ENCODE data around the gene MPP1. TPM values are rescaled to one million over a fixed set of nuclear protein-coding genes. Genes with fewer than 3 reads are reported as not detected.
A peak's percentile ranks its signal among the peaks of the same experiment; 100 is the strongest.

The MPP1 gene
- total and polyA plus RNA-seq, 2 donors (not counting 3 experiments of a cell fraction or from before 2014, with no cell fraction given) = 22.1 to 32.3 TPM

DNA sequence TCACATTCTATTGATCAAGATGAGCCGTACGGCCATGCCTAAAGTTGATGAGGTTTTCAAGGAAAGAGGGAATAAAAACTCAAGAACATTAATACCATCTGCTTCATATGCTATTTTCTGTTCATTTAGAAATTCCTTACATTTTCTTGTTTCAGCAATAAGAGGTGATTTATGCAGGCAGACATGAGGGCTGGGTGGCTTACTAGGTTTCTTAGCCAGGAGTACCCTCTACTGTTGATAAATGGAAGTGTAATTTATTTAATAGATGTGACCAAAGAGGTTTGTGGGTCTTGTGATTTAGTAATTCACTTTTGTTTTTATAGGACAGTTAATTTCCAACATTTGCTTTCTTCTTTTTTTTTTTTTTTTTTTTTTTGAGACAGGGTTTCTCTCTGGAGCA, 35.6 kb upstream of the MPP1 start:
- ChIA-PET POLR2A (no interaction called here), CTCF (interaction anchor here (0.7 to 1.6 kb wide), 7 partner anchors 22 to 92 kb away, joined by 3 to 17 read pairs (median 4); partner anchors contain the start of genes GAB3 and MPP1)
- no peaks in the 10 kb centered on the region for H3K9me1 ChIP-seq (replicated peaks; ENCODE audit: control insufficient read depth, extremely low read depth, insufficient read depth, low read length)
- no peaks in the 10 kb centered on the region for H4K20me1 ChIP-seq (replicated peaks; ENCODE audit: control insufficient read depth, extremely low read depth, insufficient read depth, low read length)
- no peak overlapping the region for H2AFZ ChIP-seq (ENCODE audit: low read depth, low read length)
- intact Hi-C loops (cut with micrococcal nuclease) = loop anchor here (1.0 to 2.0 kb wide), 3 partner anchors 36 to 91 kb away; partner anchors contain the start of genes DKC1 and MPP1
- H3K4me1 ChIP-seq (ENCODE audit: control insufficient read depth, extremely low read depth, insufficient read depth, low read length) = no peaks in the 10 kb centered on the region
- no peaks in the 10 kb centered on the region for H3K9me3 ChIP-seq (replicated peaks; ENCODE audit: control insufficient read depth, insufficient read depth, low read length)
- no peaks in the 10 kb centered on the region for H3K79me2 ChIP-seq (ENCODE audit: control insufficient read depth, insufficient read depth, low read length)
- H3K4me2 ChIP-seq (ENCODE audit: insufficient read depth, low read length) = no peak overlapping the region
- BruUV-seq (replicated peaks) = no TSS peak
- no peak overlapping the region for H3K4me3 ChIP-seq (replicated peaks in 1 of 3; ENCODE audit: insufficient read depth in 1 of 3, low read depth in 1 of 3, low read length in 3 of 3)
- TF ChIP-seq MYC (IDR thresholded peaks at IDR 0.05; ENCODE audit: low read depth, low read length) = no peak
- TF ChIP-seq JUN (IDR thresholded peaks at IDR 0.05; ENCODE audit: borderline replicate concordance, insufficient read depth, insufficient read length, low read depth) = no peak
- TF ChIP-seq EZH2 (IDR thresholded peaks at IDR 0.05; ENCODE audit: borderline replicate concordance, low read depth, low read length, severe bottlenecking) = no peak
- TF ChIP-seq, protein P1, sequence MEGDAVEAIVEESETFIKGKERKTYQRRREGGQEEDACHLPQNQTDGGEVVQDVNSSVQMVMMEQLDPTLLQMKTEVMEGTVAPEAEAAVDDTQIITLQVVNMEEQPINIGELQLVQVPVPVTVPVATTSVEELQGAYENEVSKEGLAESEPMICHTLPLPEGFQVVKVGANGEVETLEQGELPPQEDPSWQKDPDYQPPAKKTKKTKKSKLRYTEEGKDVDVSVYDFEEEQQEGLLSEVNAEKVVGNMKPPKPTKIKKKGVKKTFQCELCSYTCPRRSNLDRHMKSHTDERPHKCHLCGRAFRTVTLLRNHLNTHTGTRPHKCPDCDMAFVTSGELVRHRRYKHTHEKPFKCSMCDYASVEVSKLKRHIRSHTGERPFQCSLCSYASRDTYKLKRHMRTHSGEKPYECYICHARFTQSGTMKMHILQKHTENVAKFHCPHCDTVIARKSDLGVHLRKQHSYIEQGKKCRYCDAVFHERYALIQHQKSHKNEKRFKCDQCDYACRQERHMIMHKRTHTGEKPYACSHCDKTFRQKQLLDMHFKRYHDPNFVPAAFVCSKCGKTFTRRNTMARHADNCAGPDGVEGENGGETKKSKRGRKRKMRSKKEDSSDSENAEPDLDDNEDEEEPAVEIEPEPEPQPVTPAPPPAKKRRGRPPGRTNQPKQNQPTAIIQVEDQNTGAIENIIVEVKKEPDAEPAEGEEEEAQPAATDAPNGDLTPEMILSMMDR (IDR thresholded peaks at IDR 0.05; ENCODE audit: extremely low read depth in 1 of 2, insufficient read depth in 1 of 2, low read depth in 1 of 2, low read length in 2 of 2) = peak; percentile 14 to 31
- DNase-seq (ENCODE audit: low read depth, low spot score) (peak; percentile 64), FAIRE-seq (peak; percentile 46)
- no peaks in the 10 kb centered on the region for H3K27me3 ChIP-seq (ENCODE audit: control insufficient read depth in 2 of 2, insufficient read depth in 2 of 2, low read length in 2 of 2)
- H3K36me3 ChIP-seq (ENCODE audit: control insufficient read depth in 2 of 2, extremely low read depth in 1 of 2, insufficient read depth in 2 of 2, low read length in 2 of 2) = no peaks in the 10 kb centered on the region
- no peak overlapping the region for H3K9ac ChIP-seq (replicated peaks; ENCODE audit: extremely low read depth, insufficient read depth, low read length)
- H3K27ac ChIP-seq (ENCODE audit: insufficient read depth, low read depth, low read length) = no peak overlapping the region
- dilution Hi-C loops (cut with MboI; ENCODE audit: extremely low pct_ligation_motif_present, low sequenced_read_pairs) = no loop called here

DNA sequence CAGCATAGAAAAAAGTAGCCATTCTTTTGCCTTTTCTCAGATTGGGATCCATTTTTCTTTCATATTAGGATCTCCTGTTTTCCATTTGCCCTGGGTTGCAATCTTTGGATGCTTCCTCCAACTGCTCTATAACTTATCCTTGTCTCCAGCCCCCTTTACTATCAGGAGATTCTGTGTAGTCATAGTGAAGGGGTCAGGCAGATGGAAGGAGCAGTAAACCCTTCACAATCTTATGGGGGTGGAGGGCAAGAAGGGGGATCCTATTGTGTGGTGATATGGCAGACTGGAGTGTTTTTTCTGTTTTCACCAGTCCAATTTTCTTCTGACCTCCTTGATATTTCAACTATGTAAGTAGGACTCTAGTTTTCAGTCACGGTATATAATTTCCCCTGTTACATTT, 30.9 kb upstream of the MPP1 start:
- intact Hi-C loops (cut with micrococcal nuclease) = no loop called here
- Histone ChIP-seq H3K9me1 (replicated peaks; ENCODE audit: control insufficient read depth, extremely low read depth, insufficient read depth, low read length) (no peaks in the 10 kb centered on the region), H3K79me2 (ENCODE audit: control insufficient read depth, insufficient read depth, low read length) (no peaks in the 10 kb centered on the region), H3K36me3 (ENCODE audit: control insufficient read depth in 2 of 2, extremely low read depth in 1 of 2, insufficient read depth in 2 of 2, low read length in 2 of 2) (no peaks in the 10 kb centered on the region), H3K4me3 (replicated peaks in 1 of 3; ENCODE audit: insufficient read depth in 1 of 3, low read depth in 1 of 3, low read length in 3 of 3) (no peak overlapping the region), H3K27ac (ENCODE audit: insufficient read depth, low read depth, low read length) (no peak overlapping the region), H3K9me3 (replicated peaks; ENCODE audit: control insufficient read depth, insufficient read depth, low read length) (no peaks in the 10 kb centered on the region), H3K4me2 (ENCODE audit: insufficient read depth, low read length) (no peak overlapping the region), H2AFZ (ENCODE audit: low read depth, low read length) (no peak overlapping the region), H4K20me1 (replicated peaks; ENCODE audit: control insufficient read depth, extremely low read depth, insufficient read depth, low read length) (no peaks in the 10 kb centered on the region), H3K9ac (replicated peaks; ENCODE audit: extremely low read depth, insufficient read depth, low read length) (no peak overlapping the region), H3K27me3 (ENCODE audit: control insufficient read depth in 2 of 2, insufficient read depth in 2 of 2, low read length in 2 of 2) (peaks cover 0 to 3% of the 10 kb centered on the region in 2 experiments), H3K4me1 (ENCODE audit: control insufficient read depth, extremely low read depth, insufficient read depth, low read length) (no peaks in the 10 kb centered on the region)
- DNase-seq (ENCODE audit: low read depth, low spot score) = no peak
- CTCF ChIA-PET = no interaction called here
- FAIRE-seq = no peak
- TF ChIP-seq FOS (IDR thresholded peaks at IDR 0.05; ENCODE audit: borderline replicate concordance, insufficient read depth, low read length) = no peak
- no peak for TF ChIP-seq GATA2 (IDR thresholded peaks at IDR 0.05; ENCODE audit: insufficient read depth, insufficient read length, low read depth, low read length)
- TF ChIP-seq JUN (IDR thresholded peaks at IDR 0.05; ENCODE audit: borderline replicate concordance, insufficient read depth, insufficient read length, low read depth) = no peak
- no peak for TF ChIP-seq MYC (IDR thresholded peaks at IDR 0.05; ENCODE audit: low read depth, low read length)
- TF ChIP-seq POLR2A (IDR thresholded peaks at IDR 0.05; ENCODE audit: low read depth, low read length) = no peak
- no peak for TF ChIP-seq EZH2 (IDR thresholded peaks at IDR 0.05; ENCODE audit: borderline replicate concordance, low read depth, low read length, severe bottlenecking)
- no peak for TF ChIP-seq POLR2AphosphoS5 (IDR thresholded peaks at IDR 0.05; ENCODE audit: insufficient read depth, low read depth, low read length)
- TF ChIP-seq, protein P2, sequence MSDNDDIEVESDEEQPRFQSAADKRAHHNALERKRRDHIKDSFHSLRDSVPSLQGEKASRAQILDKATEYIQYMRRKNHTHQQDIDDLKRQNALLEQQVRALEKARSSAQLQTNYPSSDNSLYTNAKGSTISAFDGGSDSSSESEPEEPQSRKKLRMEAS (IDR thresholded peaks at IDR 0.05; ENCODE audit: insufficient read depth, insufficient read length) = no peak
- TF ChIP-seq, protein P1 (IDR thresholded peaks at IDR 0.05; ENCODE audit: extremely low read depth in 1 of 2, insufficient read depth in 1 of 2, low read depth in 1 of 2, low read length in 2 of 2) = no peak
- POLR2A ChIA-PET = no interaction called here
- dilution Hi-C loops (cut with MboI; ENCODE audit: extremely low pct_ligation_motif_present, low sequenced_read_pairs) = no loop called here
- no TSS peak for BruUV-seq (replicated peaks)
